Measurements from ENCODE around the gene ASTN2.

The ASTN2 gene

GRCh38 chr9:117081641-117082317, 333.1 kb downstream of the ASTN2 start:
- H3K4me3 ChIP-seq (ENCODE audit: low read depth, low read length) = no peak overlapping the region
- no peak for DNase-seq (ENCODE audit: low read depth)

GRCh38 chr9:117080765-117081390, 334.0 kb downstream of the ASTN2 start:
- no peak overlapping the region for H3K4me3 ChIP-seq (ENCODE audit: low read depth, low read length)
- DNase-seq (ENCODE audit: low read depth) = no peak
- TF ChIP-seq CTCF (IDR thresholded peaks at IDR 0.05; ENCODE audit: low read depth, low read length, missing control alignments) = no peak

More at GRCh38 chr9:117081641-117082317, 333.1 kb downstream of the ASTN2 start:
- no peak for TF ChIP-seq CTCF (IDR thresholded peaks at IDR 0.05; ENCODE audit: low read depth, low read length, missing control alignments)

- no peak for DNase-seq (ENCODE audit: low read depth)
- H3K4me3 ChIP-seq (ENCODE audit: low read depth, low read length) = no peak overlapping the region
- TF ChIP-seq CTCF (IDR thresholded peaks at IDR 0.05; ENCODE audit: low read depth, low read length, missing control alignments) = no peak
Observed at GRCh38 chr9:117076571-117077290, 338.1 kb downstream of the ASTN2 start.

GRCh38 chr9:117075636-117076035, 339.2 kb downstream of the ASTN2 start:
- no peak overlapping the region for H3K4me3 ChIP-seq (ENCODE audit: low read depth, low read length)
- DNase-seq (ENCODE audit: low read depth) = no peak
- TF ChIP-seq CTCF (IDR thresholded peaks at IDR 0.05; ENCODE audit: low read depth, low read length, missing control alignments) = no peak

- no peak for DNase-seq (ENCODE audit: low read depth)
- H3K4me3 ChIP-seq (ENCODE audit: low read depth, low read length) = no peak overlapping the region
- no peak for TF ChIP-seq CTCF (IDR thresholded peaks at IDR 0.05; ENCODE audit: low read depth, low read length, missing control alignments)
Observed at GRCh38 chr9:117074784-117075520, 339.9 kb downstream of the ASTN2 start.

GRCh38 chr9:117074342-117074662, 340.6 kb downstream of the ASTN2 start:
- DNase-seq (ENCODE audit: low read depth) = no peak
- TF ChIP-seq CTCF (IDR thresholded peaks at IDR 0.05; ENCODE audit: low read depth, low read length, missing control alignments) = no peak
- no peak overlapping the region for H3K4me3 ChIP-seq (ENCODE audit: low read depth, low read length)

Measured in GM12864 (cell line).